IMR-90 (cell line): Measurements from ENCODE around the gene EXT2. TPM values are rescaled to one million over a fixed set of nuclear protein-coding genes. Genes with fewer than 3 reads are reported as not detected.

Experiments
- ATAC-seq: fragments of 200-7000 bp; cut with Tn5 transposase; 2 replicates; pipeline ENCODE4 v1.9.1; 2020; ENCODE audit warnings: low read depth, mild to moderate bottlenecking, moderate library complexity
- BruUV-seq: library from RNA; stranded (reverse); fragments of 400-500 nt; replicated peaks from 2 replicates; lab custom pipeline; 2021; lab: Mats Ljungman, UMichigan
- CTCF ChIA-PET: fragments of 300-600 bp; formaldehyde crosslinking; extraction: SDS; loops from one replicate; lab custom pipeline; 2021; ENCODE audit warnings: antibody characterized with exemption; lab: Yijun Ruan, JAX
- POLR2A ChIA-PET: fragments of 300-600 bp; sonication (Branson Sonifier 250); formaldehyde crosslinking; loops from one replicate; lab custom pipeline; 2022; ENCODE audit warnings: antibody characterized with exemption; ENCODE audit not compliant: unreplicated experiment; lab: Charles Lee
- DNase-seq: peaks from one replicate; pipeline ENCODE4 v3.0.0; 2013
- H2AFZ ChIP-seq: replicated peaks from 2 replicates; pipeline ENCODE3; 2013; ENCODE audit warnings: low read length, mild to moderate bottlenecking; ENCODE audit not compliant: poor library complexity
- H2AK5ac ChIP-seq: 2 replicates; pipeline ENCODE4 v1.6.1; 2013; ENCODE audit warnings: low read depth, low read length, inconsistent platforms
- H2AK9ac ChIP-seq: replicated peaks from 2 replicates; pipeline ENCODE3; 2013; ENCODE audit warnings: mild to moderate bottlenecking, low read depth, low read length, moderate library complexity; ENCODE audit not compliant: poor library complexity
- H2BK120ac ChIP-seq: 2 replicates; pipeline ENCODE4 v1.6.1; 2013; ENCODE audit warnings: low read depth, low read length, inconsistent platforms
- H2BK15ac ChIP-seq: 3 replicates; pipeline ENCODE4 v1.6.1; 2013; ENCODE audit warnings: low read depth, low read length, inconsistent platforms
- H2BK20ac ChIP-seq: 2 replicates; pipeline ENCODE4 v1.6.1; 2013; ENCODE audit warnings: low read depth, mild to moderate bottlenecking, inconsistent platforms, low read length, moderate library complexity
- H2BK5ac ChIP-seq: 2 replicates; pipeline ENCODE4 v1.6.1; 2013; ENCODE audit warnings: mild to moderate bottlenecking, low read depth, low read length, inconsistent platforms; ENCODE audit not compliant: poor library complexity, severe bottlenecking
- H3K14ac ChIP-seq: replicated peaks from 2 replicates; pipeline ENCODE4 v1.6.1; 2013; ENCODE audit warnings: low read depth, low read length, inconsistent platforms
- H3K18ac ChIP-seq: 2 replicates; pipeline ENCODE4 v1.6.1; 2013; ENCODE audit warnings: low read depth, low read length, control low read depth
- H3K23ac ChIP-seq: 2 replicates; pipeline ENCODE4 v1.6.1; 2013; ENCODE audit warnings: low read depth, low read length, inconsistent platforms
- H3K27ac ChIP-seq: 2 replicates; pipeline ENCODE4 v1.5.1; 2013; ENCODE audit warnings: mild to moderate bottlenecking, control low read depth, low read length; ENCODE audit not compliant: insufficient read depth
- H3K27me3 ChIP-seq: 2 replicates; pipeline ENCODE4 v1.6.1; 2013; ENCODE audit warnings: low read length; ENCODE audit not compliant: control insufficient read depth, insufficient read depth
- H3K36me3 ChIP-seq: 2 replicates; pipeline ENCODE4 v1.6.1; 2013; ENCODE audit warnings: low read length, mixed read lengths; ENCODE audit not compliant: control insufficient read depth, insufficient read depth
- H3K4ac ChIP-seq: 2 replicates; pipeline ENCODE4 v1.6.1; 2013; ENCODE audit warnings: low read depth, low read length, inconsistent platforms
- H3K4me1 ChIP-seq: 2 replicates; pipeline ENCODE4 v1.6.1; 2013; ENCODE audit warnings: low read length, mixed read lengths; ENCODE audit not compliant: control insufficient read depth, insufficient read depth
- H3K4me2 ChIP-seq: 2 replicates; pipeline ENCODE4 v1.6.1; 2013; ENCODE audit warnings: low read depth, mild to moderate bottlenecking, control low read depth, low read length, moderate library complexity
- H3K4me3 ChIP-seq: 2 replicates; pipeline ENCODE4 v1.5.1; 2013; ENCODE audit warnings: low read depth, mild to moderate bottlenecking, control low read depth, low read length, moderate library complexity; ENCODE audit not compliant: insufficient read depth
- H3K56ac ChIP-seq: 2 replicates; pipeline ENCODE4 v1.6.1; 2013; ENCODE audit warnings: low read length, inconsistent platforms; ENCODE audit not compliant: insufficient read depth; ENCODE audit errors: extremely low read depth
- H3K79me1 ChIP-seq, 2 experiments: 2 replicates each; pipeline ENCODE4 v1.6.1; 2013; ENCODE audit warnings: low read length in 2 of 2, inconsistent platforms in 1 of 2, low read depth in 1 of 2
- H3K9ac ChIP-seq: 2 replicates; pipeline ENCODE4 v1.6.1; 2013; ENCODE audit warnings: low read depth, low read length, control low read depth
- H3K9me1 ChIP-seq: 2 replicates; pipeline ENCODE4 v1.6.1; 2013; ENCODE audit warnings: low read length, inconsistent platforms; ENCODE audit not compliant: insufficient read depth
- H3K9me3 ChIP-seq: 2 replicates; pipeline ENCODE4 v1.6.1; 2013; ENCODE audit warnings: low read length; ENCODE audit not compliant: control insufficient read depth, insufficient read depth
- H4K20me1 ChIP-seq: 2 replicates; pipeline ENCODE4 v1.6.1; 2013; ENCODE audit warnings: low read length, inconsistent platforms; ENCODE audit not compliant: insufficient read depth
- H4K5ac ChIP-seq: 2 replicates; pipeline ENCODE4 v1.6.1; 2013; ENCODE audit warnings: mild to moderate bottlenecking, low read depth, low read length, control low read depth
- H4K8ac ChIP-seq, 2 experiments: 2 replicates each; pipeline ENCODE4 v1.6.1; 2013; ENCODE audit warnings: low read depth in 2 of 2, low read length in 2 of 2, control low read depth in 1 of 2, inconsistent platforms in 1 of 2
- H4K91ac ChIP-seq: 2 replicates; pipeline ENCODE4 v1.6.1; 2013; ENCODE audit warnings: low read depth, low read length, inconsistent platforms; ENCODE audit not compliant: insufficient read depth
- BHLHE40 ChIP-seq: fragments of 150-350 bp; IDR thresholded peaks from 2 replicates; pipeline ENCODE4 v1.6.1; 2016; ENCODE audit warnings: mild to moderate bottlenecking, low read depth, low read length
- CEBPB ChIP-seq: IDR thresholded peaks from 2 replicates; pipeline ENCODE4 v1.6.1; 2012; ENCODE audit warnings: low read depth, low read length, improper control_type of control experiment
- CHD1 ChIP-seq: IDR thresholded peaks from 2 replicates; pipeline ENCODE4 v1.6.1; 2012; ENCODE audit warnings: low read depth, low read length, improper control_type of control experiment
- ELK1 ChIP-seq: fragments of 150-350 bp; IDR thresholded peaks from 2 replicates; pipeline ENCODE4 v1.6.1; 2016; ENCODE audit warnings: low read depth, mild to moderate bottlenecking, low read length, moderate library complexity, borderline replicate concordance
- FOS ChIP-seq: fragments of 150-350 bp; IDR thresholded peaks from 2 replicates; pipeline ENCODE4 v1.6.1; 2016; ENCODE audit warnings: low read depth, low read length
- MAFK ChIP-seq: IDR thresholded peaks from 2 replicates; pipeline ENCODE4 v1.6.1; 2012; ENCODE audit warnings: low read depth, low read length, improper control_type of control experiment
- MAZ ChIP-seq: IDR thresholded peaks from 2 replicates; pipeline ENCODE4 v1.6.1; 2012; ENCODE audit warnings: low read depth, mild to moderate bottlenecking, low read length, improper control_type of control experiment, moderate library complexity, borderline replicate concordance
- MXI1 ChIP-seq: IDR thresholded peaks from 2 replicates; pipeline ENCODE4 v1.6.1; 2012; ENCODE audit warnings: low read depth, mild to moderate bottlenecking, low read length, moderate library complexity, borderline replicate concordance
- NFE2L2 ChIP-seq: fragments of 150-350 bp; IDR thresholded peaks from 2 replicates; pipeline ENCODE4 v1.6.1; 2016; ENCODE audit warnings: low read depth, mild to moderate bottlenecking, low read length
- POLR2A ChIP-seq: IDR thresholded peaks from 2 replicates; pipeline ENCODE4 v1.6.1; 2012; ENCODE audit warnings: mild to moderate bottlenecking, low read depth, low read length
- RAD21 ChIP-seq: IDR thresholded peaks from 2 replicates; pipeline ENCODE4 v1.6.1; 2012; ENCODE audit warnings: low read length, improper control_type of control experiment
- RCOR1 ChIP-seq: IDR thresholded peaks from 2 replicates; pipeline ENCODE4 v1.6.1; 2012; ENCODE audit warnings: mild to moderate bottlenecking, low read length, improper control_type of control experiment; ENCODE audit not compliant: insufficient replicate concordance
- RFX5 ChIP-seq: IDR thresholded peaks from 2 replicates; pipeline ENCODE4 v1.8.0; 2012; ENCODE audit warnings: low read depth, mild to moderate bottlenecking, low read length, moderate library complexity
- SMC3 ChIP-seq: fragments of 150-350 bp; IDR thresholded peaks from 2 replicates; pipeline ENCODE4 v1.6.1; 2016; ENCODE audit warnings: low read depth, mild to moderate bottlenecking, antibody characterized with exemption, low read length, moderate library complexity
- USF2 ChIP-seq: fragments of 150-350 bp; IDR thresholded peaks from 2 replicates; pipeline ENCODE4 v1.6.1; 2017; ENCODE audit warnings: mild to moderate bottlenecking, antibody characterized with exemption, low read length, low read depth
- WGBS, 2 experiments: methylation state at CpG; one replicate each; pipeline versions ENCODE4 v1.1.5 to v1.1.7; 2013; ENCODE audit warnings: missing lambda C conversion rate in 2 of 2; ENCODE audit not compliant: insufficient read length in 1 of 2; ENCODE audit errors: extremely low coverage in 2 of 2; 5-methylcytosine and 5-hydroxymethylcytosine counted together
- dilution Hi-C: fragments of 300-500 bp; cut with HindIII; formaldehyde crosslinking; loops from one replicate; pipeline ENCODE4 v1.14.3; 2018; ENCODE audit warnings: low sequenced_read_pairs; ENCODE audit not compliant: unreplicated experiment
- in situ Hi-C: fragments of 300-500 bp; cut with MboI; formaldehyde crosslinking; loops from 3 replicates; pipeline ENCODE4 v1.14.3; 2019; ENCODE audit warnings: low sequenced_read_pairs, inconsistent platforms, mixed read lengths
- intact Hi-C: fragments of 100-400 bp; cut with micrococcal nuclease; formaldehyde crosslinking; loops from 2 replicates; pipeline ENCODE4 v1.10.0; 2022
- polyA plus RNA-seq, 3 experiments: library from polyadenylated mRNA; depleted of rRNA; stranded (reverse); fragments of >200 nt; gene quantifications; 2 replicates each; pipeline ENCODE4 v1.2.3, GENCODE V29; 2012; ENCODE audit warnings: low replicate concordance in 1 of 3
- total RNA-seq: library from RNA; depleted of rRNA; stranded (reverse); fragments of >200 nt; gene quantifications from 2 replicates; pipeline ENCODE4 v1.2.3, GENCODE V29; 2012
- TF ChIP-seq, protein P1 (sequence below): conservative IDR thresholded peaks from 2 replicates; pipeline ENCODE4 v1.5.1; 2012; ENCODE audit warnings: mild to moderate bottlenecking, low read depth, low read length, improper control_type of control experiment

EXT2 gene
- total and polyA plus RNA-seq, 2 of the 4 experiments (the other 2 are of a cell fraction), result 75.0 to 85.3 TPM

GRCh38 chr11:44068180-44068579, 27.3 kb upstream of the EXT2 start:
- Histone ChIP-seq H2BK15ac (no peak overlapping the region), H3K36me3 (no peaks in the 10 kb centered on the region), H2AK9ac (no peak overlapping the region), H3K9me3 (no peaks in the 10 kb centered on the region), H4K8ac (no peak overlapping the region), H3K27me3 (no peaks in the 10 kb centered on the region), H3K14ac (no peak overlapping the region), H4K91ac (no peak overlapping the region), H4K20me1 (no peaks in the 10 kb centered on the region), H2AFZ (no peak overlapping the region), H3K56ac (no peak overlapping the region), H3K9ac (no peak overlapping the region), H2BK120ac (no peak overlapping the region), H2AK5ac (no peak overlapping the region), H2BK5ac (no peak overlapping the region), H3K27ac (no peak overlapping the region), H3K4ac (no peak overlapping the region), H3K4me3 (no peak overlapping the region), H4K5ac (no peak overlapping the region), H3K18ac (no peak overlapping the region), H3K79me1 (no peaks in the 10 kb centered on the region; a peak in 1 of 4 replicates), H2BK20ac (no peak overlapping the region), H3K4me1 (peaks cover 3% of the 10 kb centered on the region; the same call in 1 of the 2 replicates), H3K4me2 (no peak overlapping the region), H3K9me1 (peaks cover 3% of the 10 kb centered on the region; the same call in 1 of the 2 replicates), H3K23ac (no peak overlapping the region)
- CTCF ChIA-PET, result no interaction called here
- BruUV-seq, result no TSS peak
- TF ChIP-seq ELK1 (no peak), USF2 (no peak), SMC3 (no peak), POLR2A (no peak), BHLHE40 (no peak), RFX5 (no peak), MXI1 (no peak), NFE2L2 (no peak), RCOR1 (no peak), MAZ (no peak), RAD21 (no peak), MAFK (no peak), FOS (no peak), CHD1 (no peak), CEBPB (no peak)
- TF ChIP-seq, protein P1, sequence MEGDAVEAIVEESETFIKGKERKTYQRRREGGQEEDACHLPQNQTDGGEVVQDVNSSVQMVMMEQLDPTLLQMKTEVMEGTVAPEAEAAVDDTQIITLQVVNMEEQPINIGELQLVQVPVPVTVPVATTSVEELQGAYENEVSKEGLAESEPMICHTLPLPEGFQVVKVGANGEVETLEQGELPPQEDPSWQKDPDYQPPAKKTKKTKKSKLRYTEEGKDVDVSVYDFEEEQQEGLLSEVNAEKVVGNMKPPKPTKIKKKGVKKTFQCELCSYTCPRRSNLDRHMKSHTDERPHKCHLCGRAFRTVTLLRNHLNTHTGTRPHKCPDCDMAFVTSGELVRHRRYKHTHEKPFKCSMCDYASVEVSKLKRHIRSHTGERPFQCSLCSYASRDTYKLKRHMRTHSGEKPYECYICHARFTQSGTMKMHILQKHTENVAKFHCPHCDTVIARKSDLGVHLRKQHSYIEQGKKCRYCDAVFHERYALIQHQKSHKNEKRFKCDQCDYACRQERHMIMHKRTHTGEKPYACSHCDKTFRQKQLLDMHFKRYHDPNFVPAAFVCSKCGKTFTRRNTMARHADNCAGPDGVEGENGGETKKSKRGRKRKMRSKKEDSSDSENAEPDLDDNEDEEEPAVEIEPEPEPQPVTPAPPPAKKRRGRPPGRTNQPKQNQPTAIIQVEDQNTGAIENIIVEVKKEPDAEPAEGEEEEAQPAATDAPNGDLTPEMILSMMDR, result no peak
- POLR2A ChIA-PET, result no interaction called here
- dilution Hi-C loops (no loop called here), in situ Hi-C loops (no loop called here), intact Hi-C loops (no loop called here)
- DNase-seq (no peak), ATAC-seq (no peak)
- WGBS, 2 experiments, result no CpG with 5 or more reads among the region's 2 CpGs
